KOPT-K1 (cell line): ENCODE measurements around the gene CCDC14.
"Not testable (repeated sequence)": the region's sequence is repeated elsewhere in the genome, so short reads cannot be mapped to it uniquely, and the experiment has no call there.

Experiments
- H3K27ac ChIP-seq: fragments of 200-600 bp; sonication (generic); 2 replicates; pipeline ENCODE4 v1.5.1; 2016; ENCODE audit warnings: antibody characterized with exemption, mild to moderate bottlenecking, low read depth, low read length; ENCODE audit not compliant: poor library complexity, severe bottlenecking
- H3K36me3 ChIP-seq: fragments of 200-600 bp; sonication (generic); 2 replicates; pipeline ENCODE4 v1.5.1; 2017; ENCODE audit warnings: antibody characterized with exemption, mild to moderate bottlenecking, low read length, moderate library complexity; ENCODE audit not compliant: insufficient read depth
- H3K9me3 ChIP-seq: fragments of 200-600 bp; sonication (generic); 2 replicates; pipeline ENCODE4 v1.5.1; 2017; ENCODE audit warnings: antibody characterized with exemption, low read length, mild to moderate bottlenecking; ENCODE audit not compliant: insufficient read depth, poor library complexity, severe bottlenecking

Gene CCDC14

GRCh38 chr3:123899300-123899865 lies 61.6 kb downstream of the CCDC14 start:
- peaks cover 3% of the 10 kb centered on the region for H3K9me3 ChIP-seq
- no peaks in the 10 kb centered on the region for H3K36me3 ChIP-seq
- no peak overlapping the region for H3K27ac ChIP-seq

DNA sequence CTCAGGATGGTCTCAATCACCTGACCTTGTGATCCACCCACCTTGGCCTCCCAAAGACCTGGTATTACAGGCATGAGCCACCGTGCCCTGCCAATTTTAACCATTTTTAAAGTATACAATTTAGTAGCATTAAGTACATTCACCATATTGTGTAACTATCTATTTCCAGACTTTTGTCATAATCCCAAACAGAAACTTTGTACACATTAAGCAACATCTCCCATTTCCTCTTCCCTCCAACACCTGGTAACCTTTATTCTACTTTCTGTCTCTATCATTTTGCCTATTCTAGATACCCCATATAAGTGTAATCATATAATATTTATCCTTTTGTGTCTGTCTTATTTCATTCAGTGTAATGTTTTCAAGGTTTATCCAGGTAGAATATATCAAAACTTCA lies 68.0 kb downstream of the CCDC14 start:
- Histone ChIP-seq H3K36me3 (no peaks in the 10 kb centered on the region), H3K9me3 (peaks cover 30% of the 10 kb centered on the region), H3K27ac (no peak overlapping the region)

DNA sequence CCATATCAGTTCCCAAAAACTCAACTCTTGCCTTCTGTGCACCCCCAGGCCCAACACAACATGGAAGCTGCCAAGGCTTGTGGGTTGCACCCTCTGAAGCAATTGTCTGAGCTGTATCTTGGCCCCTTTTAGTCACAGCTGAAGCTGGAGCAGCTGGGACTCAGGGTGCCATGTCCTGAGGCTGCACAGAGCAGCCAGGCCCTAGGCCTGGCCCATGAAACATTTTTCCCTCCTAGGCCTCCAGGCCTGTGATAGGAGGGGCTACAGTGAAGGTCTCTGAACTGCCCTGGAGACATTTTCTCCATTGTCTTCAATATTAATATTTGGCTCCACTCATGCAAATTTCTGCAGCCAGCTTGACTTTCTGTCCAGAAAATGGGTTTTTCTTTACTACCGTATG lies 68.8 kb downstream of the CCDC14 start:
- no peak overlapping the region for H3K27ac ChIP-seq
- H3K36me3 ChIP-seq: no peaks in the 10 kb centered on the region
- peaks cover 30% of the 10 kb centered on the region for H3K9me3 ChIP-seq

DNA sequence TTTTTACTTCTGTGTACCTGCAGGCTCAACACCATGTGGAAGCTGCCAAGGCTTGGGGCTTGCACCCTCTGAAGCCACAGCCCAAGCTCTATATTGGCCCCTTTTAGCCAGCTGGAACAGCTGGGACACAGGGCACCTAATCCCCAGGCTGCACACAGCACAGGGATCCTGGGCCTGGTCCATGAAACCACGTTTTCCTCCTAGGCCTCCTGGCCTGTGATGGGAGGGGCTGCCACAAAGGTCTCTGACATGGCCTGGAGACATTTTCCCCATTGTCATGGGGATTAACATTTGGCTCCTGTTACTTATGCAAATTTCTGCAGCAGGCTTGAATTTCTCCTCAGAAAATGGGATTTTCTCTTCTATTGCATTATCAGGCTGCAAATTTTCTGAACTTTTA lies 70.0 kb downstream of the CCDC14 start:
- H3K36me3 ChIP-seq, H3K27ac ChIP-seq: not testable (repeated sequence)
- H3K9me3 ChIP-seq: peaks cover 30% of the 10 kb centered on the region

DNA sequence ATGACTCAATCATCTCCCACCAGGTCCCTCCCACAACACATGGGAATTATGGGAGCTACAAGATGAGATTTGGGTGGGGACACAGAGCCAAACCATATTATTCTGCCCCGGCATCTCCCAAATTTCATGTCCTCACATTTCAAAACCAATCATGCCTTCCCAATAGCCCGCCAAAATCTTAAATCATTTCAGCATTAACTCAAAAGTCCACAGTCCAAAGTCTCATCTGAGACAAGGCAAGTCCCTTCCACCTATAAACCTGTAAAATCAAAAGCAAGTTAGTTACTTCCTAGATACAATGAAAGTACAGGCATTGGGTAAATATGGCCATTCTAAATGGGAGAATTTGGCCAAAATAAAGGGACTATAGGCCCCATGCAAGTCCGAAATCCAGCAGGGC lies 70.9 kb downstream of the CCDC14 start:
- not testable (repeated sequence) for H3K36me3 ChIP-seq, H3K27ac ChIP-seq
- peaks cover 30% of the 10 kb centered on the region for H3K9me3 ChIP-seq

GRCh38 chr3:123884993-123885392 lies 76.0 kb downstream of the CCDC14 start:
- Histone ChIP-seq H3K9me3 (no peaks in the 10 kb centered on the region), H3K27ac (no peak overlapping the region), H3K36me3 (no peaks in the 10 kb centered on the region)

DNA sequence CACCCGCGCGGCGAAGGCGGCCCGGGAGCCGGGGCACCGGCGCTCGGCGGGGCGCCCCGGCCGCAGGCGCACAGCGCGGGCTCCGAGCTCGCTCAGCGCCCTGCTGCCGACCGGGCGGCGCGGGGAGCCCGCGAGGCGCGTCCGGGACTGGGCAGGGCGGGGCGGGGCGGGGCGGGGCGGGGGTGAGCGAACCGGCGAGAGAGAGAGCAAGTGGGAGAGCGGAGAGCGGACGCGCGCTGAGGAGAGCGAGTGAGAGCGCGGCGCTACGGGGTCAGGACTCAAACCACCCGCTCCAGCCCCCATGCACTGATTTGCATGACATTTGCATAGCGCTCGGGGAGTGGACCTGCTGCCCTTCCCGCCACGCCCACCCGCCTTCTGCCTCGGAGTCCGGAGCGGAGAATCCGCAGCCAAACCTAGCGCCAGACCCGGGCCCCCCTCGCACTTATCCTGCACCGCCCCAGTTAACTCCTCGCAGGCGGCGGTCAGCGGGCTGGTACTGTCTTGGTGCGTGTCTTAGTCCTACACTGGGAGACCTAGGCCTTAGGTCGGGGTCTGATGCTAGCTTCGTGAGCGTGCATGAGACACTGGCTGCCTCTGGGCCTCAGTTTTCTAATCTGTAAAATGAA lies 76.7 kb downstream of the CCDC14 start, which contains the start of gene MYLK:
Gene MYLK (minus strand): TSS at position 130 of the 629 bp plus-strand sequence. CDS start 90,491 bp downstream, outside the sequence.
- Histone ChIP-seq H3K9me3 (no peaks in the 10 kb centered on the region), H3K27ac (no peak within 1 kb of the TSS), H3K36me3 (no peaks in the 10 kb centered on the region)

DNA sequence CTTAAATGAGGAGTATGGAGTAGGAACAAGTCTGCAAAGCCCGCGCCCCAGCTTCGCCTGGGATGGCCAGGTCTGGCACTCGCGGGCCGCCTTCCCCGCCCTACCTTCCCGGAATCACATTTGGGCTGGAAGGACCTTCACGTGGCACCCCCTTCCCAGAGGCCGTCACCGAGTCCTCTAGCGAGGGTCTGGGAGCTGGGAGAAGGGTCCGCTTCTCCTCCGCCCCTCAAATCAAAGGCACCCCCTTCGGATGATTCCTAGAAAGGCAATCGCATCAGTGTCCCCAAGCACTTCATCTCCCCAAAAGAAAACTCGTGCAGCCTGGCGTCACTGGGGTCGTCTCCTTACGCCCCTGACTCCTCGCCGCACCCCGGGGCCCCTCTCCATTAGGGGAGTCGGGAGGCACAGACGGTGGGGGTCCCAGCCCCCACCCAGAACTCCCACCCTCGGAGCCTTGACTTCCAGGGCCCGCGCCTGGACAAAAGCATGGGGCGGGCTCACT lies 77.3 kb downstream of the CCDC14 start:
- H3K27ac ChIP-seq: no peak overlapping the region
- no peaks in the 10 kb centered on the region for H3K36me3 ChIP-seq
- no peaks in the 10 kb centered on the region for H3K9me3 ChIP-seq

GRCh38 chr3:123883111-123883510 lies 77.9 kb downstream of the CCDC14 start:
- Histone ChIP-seq H3K27ac (no peak overlapping the region), H3K9me3 (no peaks in the 10 kb centered on the region), H3K36me3 (no peaks in the 10 kb centered on the region)

DNA sequence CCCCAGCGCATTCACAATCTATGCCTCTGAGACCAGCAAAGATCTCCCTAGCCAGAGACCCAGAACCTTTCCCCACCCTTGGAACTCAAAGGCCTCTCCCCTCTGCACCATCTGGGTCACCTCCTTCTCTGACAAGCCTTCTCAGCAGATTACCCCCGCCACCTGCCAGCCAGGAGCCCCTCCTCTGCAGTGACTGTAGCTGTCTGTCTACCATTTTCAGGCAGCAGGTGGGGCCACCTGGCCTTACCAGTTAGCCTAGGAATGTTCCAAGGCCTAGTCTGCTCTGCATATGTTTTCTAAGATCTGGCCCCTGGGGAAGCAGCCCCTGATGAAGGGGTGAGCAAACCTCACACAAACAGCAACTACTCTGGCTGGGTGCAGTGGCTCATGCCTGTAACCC lies 79.3 kb downstream of the CCDC14 start:
- Histone ChIP-seq H3K9me3 (no peaks in the 10 kb centered on the region), H3K27ac (no peak overlapping the region), H3K36me3 (no peaks in the 10 kb centered on the region)

DNA sequence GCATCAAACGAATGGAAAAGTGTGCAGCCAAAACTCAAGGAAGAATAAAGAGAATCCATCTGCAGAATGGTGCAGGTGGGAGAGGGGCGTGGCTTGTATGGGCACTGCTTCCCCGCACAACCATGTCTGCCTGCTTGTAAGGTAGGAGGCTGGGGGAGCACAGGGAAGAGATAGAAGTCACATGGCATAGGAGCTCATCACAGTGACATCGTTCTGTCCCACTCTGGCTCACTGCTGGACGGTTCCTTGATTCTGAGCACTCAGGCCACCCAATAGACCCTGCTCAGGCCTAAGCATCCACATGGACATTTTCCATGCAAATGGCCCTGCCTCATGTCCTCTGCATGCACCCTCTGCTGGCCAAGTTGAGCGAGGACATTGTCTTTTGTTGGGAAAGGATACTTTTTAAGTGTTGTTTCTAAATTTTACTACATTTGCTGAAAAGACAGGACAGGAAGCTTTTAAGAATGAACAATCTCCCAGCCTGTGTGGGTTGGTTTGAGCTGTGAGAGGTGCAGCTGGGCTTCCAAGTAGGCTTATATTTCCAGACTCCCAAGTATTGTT lies 79.9 kb downstream of the CCDC14 start:
- H3K36me3 ChIP-seq: no peaks in the 10 kb centered on the region
- H3K27ac ChIP-seq: no peak overlapping the region
- H3K9me3 ChIP-seq: no peaks in the 10 kb centered on the region

- Histone ChIP-seq H3K36me3 (no peaks in the 10 kb centered on the region), H3K9me3 (no peaks in the 10 kb centered on the region), H3K27ac (no peak overlapping the region)
These were observed 82.2 kb downstream of the CCDC14 start for GRCh38 chr3:123878807-123879206.

DNA sequence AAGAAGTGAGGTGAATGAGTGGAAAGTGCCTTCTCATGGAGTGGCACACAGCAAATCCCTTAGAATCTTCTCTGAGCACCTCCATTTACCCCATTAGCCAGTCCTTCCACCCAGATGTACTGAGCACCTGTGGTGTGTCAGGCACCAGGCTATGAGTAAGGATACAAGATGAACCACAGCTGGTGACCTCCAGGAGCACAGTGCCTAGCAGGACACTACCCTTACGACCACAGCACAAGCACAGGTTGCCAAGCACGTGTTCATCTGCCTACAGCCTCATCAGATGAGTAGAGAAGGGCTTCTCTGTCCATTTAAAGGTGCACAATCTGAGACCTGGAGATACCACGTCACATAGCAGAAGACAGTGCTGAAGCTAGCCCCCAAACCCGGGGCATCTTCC lies 83.1 kb downstream of the CCDC14 start:
- Histone ChIP-seq H3K36me3 (no peaks in the 10 kb centered on the region), H3K9me3 (no peaks in the 10 kb centered on the region), H3K27ac (no peak overlapping the region)

- H3K27ac ChIP-seq: no peak overlapping the region
- no peaks in the 10 kb centered on the region for H3K9me3 ChIP-seq
- no peaks in the 10 kb centered on the region for H3K36me3 ChIP-seq
These were observed 83.6 kb downstream of the CCDC14 start for GRCh38 chr3:123877466-123877865.

- H3K27ac ChIP-seq: no peak overlapping the region
- H3K36me3 ChIP-seq: no peaks in the 10 kb centered on the region
These were observed 84.2 kb downstream of the CCDC14 start for GRCh38 chr3:123876858-123877257.

DNA sequence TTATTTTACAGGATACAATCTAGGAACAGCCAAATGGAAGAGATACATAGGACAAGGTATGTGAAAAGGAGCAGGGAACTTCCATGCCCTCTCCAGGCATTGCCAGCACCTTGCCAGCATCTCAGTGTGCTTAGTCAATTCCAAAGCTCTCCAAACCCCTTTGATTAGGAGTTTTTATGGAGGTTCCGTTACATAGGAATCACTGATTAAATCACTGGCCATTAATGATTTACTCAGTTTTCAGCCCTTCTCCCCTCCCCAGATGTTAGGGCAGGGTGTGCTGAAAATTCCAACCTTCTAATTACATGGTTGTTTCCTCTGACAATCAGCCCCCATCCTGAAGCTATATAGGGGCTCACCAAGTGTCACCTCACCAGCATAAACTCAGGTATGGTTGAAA lies 88.4 kb downstream of the CCDC14 start:
- H3K27ac ChIP-seq: no peak overlapping the region
- H3K9me3 ChIP-seq: no peaks in the 10 kb centered on the region
- H3K36me3 ChIP-seq: no peaks in the 10 kb centered on the region

More at GRCh38 chr3:123876858-123877257, 84.2 kb downstream of the CCDC14 start:
- H3K9me3 ChIP-seq: no peaks in the 10 kb centered on the region
